Measurements from ENCODE around the gene PLEKHG2.
"Not testable (repeated sequence)": the region's sequence is repeated elsewhere in the genome, so short reads cannot be mapped to it uniquely, and the experiment has no call there.

The PLEKHG2 gene

GRCh38 chr19:39448271-39448670 is 35.8 kb downstream of the PLEKHG2 start:
- DNase-seq, result no peak

DNA sequence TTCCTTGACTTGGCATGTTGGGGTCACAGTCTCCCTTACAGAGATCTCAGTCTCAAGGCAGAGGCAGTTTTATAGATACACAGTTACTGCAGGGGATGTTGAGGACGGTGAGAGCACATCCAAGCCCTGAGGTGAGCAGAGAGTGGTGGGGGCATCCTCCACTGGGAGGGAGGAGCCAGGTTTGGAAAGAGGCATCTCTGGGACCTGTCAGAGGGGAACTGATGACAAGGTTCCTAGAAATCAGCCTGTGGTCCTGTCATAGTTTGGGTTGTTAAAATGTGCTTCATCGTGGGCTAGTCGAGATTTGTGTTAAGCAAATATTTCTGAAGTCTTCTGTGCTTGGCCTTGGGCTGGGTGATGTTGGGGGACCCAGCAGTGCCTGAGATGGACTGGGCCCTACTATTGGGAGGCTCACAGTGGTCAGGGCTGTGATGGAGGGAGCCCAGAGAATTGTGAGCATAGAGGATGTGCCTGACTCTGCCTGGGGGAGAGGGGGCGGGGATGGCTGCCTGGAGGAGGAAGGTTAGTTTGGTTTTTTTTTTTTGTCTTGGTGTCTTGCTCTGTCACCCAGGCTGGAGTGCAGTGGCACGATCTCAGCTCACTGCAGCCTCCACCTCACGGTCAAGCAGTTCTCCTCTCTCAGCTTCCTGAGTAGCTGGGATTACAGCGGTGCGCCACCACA is 36.8 kb downstream of the PLEKHG2 start:
- no peak for DNase-seq

- not testable (repeated sequence) for DNase-seq
Observed at GRCh38 chr19:39451257-39451656, 38.8 kb downstream of the PLEKHG2 start.

- no peak for DNase-seq
Observed at GRCh38 chr19:39463403-39463802, 50.9 kb downstream of the PLEKHG2 start.

- DNase-seq, result no peak
Observed at GRCh38 chr19:39465956-39466747, 53.7 kb downstream of the PLEKHG2 start.

DNA sequence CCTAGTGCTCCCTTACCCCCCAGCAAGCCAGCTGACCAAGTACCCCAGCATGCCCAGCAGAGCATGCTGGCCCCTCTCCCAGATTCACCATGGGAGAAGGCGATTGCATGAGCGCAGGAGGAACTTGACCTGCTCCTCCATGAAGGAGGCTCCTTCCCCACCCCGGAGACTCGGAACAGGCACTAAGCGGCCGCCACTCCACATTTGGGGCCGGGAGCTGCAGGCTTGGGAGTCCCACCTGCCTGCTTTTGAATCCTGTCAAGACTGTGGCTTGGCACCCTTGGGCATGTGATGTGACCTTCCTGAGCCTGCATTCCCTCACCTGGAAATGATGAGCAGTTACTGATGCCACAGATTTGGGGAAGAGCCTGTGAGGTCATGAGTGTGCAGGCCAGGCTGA is 55.5 kb downstream of the PLEKHG2 start:
- no peak for DNase-seq

- DNase-seq, result no peak
Observed at GRCh38 chr19:39469036-39469435, 56.6 kb downstream of the PLEKHG2 start.

GRCh38 chr19:39469567-39469966 is 57.1 kb downstream of the PLEKHG2 start:
- no peak for DNase-seq

DNA sequence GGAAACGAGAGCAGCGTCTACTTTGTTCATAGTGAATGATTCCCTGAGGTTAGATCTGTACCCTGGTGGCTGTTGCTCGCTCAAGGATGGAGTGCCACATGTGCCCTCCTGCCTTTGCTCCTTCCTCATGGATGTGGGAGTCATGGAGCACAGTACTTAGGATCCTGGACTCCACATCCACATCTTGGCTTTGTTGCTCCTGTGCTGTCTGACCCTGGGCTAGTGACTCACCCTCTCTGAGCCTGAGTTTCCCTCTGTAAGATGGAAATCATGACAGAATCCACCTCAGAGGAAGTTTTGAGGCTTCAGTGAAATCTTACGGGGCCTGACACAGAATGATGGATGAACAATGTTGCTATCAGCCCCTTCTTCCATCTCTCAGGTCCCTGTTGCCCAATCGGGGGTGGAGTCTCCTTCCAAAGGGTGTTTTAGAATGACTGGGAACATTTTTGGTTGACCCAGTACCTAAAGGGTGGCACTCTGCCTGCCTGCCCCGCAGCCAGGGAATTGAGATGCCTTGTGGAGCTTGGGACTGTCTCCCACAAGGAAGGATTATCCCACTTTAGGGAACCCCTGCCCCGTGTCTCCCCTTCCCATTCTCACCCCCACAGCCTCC is 58.4 kb downstream of the PLEKHG2 start:
- no peak for DNase-seq

GRCh38 chr19:39471756-39472536 is 59.5 kb downstream of the PLEKHG2 start:
- DNase-seq, result no peak

GRCh38 chr19:39472746-39473442 is 60.4 kb downstream of the PLEKHG2 start:
- no peak for DNase-seq

DNA sequence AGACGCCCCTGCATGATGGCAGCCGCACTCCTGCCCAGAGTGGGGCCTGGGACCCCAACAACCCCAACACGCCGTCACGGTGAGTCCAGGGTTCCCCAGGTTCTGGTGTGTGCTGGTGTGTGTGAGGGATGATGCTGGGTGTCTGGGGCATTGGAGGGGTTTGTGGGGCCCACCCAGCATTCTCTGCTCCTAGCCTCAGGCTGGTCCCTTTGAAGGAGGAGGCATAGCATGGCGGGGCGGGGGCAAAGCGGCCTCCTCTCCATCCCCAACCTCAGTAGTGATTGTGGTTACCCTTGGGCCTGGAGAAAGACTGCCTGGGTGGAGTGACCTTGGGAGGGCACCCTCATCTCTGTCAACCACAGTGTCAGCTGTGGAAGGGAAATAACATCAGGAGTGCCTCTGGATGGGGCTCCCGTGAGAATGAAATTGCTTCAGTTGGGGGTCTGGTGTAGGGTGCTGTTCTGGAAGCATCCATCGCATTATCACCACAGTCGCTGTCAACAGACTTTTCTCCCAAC is 61.0 kb downstream of the PLEKHG2 start:
- DNase-seq, result no peak

DNA sequence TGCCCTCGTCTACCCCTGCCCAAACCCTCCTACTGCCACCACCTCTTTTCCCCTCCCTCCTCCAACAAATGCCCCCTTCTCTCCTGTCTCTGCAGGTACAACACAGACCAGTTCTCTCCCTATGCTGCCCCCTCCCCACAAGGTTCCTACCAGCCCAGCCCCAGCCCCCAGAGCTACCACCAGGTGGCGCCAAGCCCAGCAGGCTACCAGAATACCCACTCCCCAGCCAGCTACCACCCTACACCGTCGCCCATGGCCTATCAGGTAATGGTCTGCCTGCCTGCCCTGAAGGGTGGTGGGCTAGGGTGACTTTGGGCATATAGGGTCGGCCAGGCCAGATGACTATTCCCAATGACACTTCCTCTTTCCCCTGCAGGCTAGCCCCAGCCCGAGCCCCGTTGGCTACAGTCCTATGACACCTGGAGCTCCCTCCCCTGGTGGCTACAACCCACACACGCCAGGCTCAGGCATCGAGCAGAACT is 61.7 kb downstream of the PLEKHG2 start:
- DNase-seq, result peak; percentile 76

DNA sequence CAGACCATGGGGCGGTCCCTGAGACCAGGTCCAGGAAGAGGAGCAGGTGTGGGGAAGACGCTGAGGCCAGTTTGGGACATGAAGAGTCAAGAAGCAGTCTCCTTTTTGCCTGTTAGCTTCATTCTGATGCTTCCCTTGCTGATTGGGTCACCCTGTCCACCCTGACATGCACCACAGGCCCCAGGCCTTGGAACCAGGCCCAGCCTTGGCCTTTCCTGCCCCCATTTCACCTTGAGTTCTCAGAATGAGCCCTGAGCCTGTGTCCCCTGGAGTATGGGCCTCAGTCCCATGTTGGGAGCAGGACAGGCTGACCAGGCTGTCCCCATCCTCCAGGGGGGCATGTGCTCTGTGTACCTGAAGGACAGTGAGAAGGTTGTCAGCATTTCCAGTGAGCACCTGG is 63.3 kb downstream of the PLEKHG2 start:
- DNase-seq, result no peak
